ENCODE data around the gene HMGCS2.

HMGCS2 gene

GRCh38 chr1:119736649-119737039 is 32.1 kb downstream of the HMGCS2 start:
- no peak for DNase-seq (ENCODE audit: low read depth)
- no peak for TF ChIP-seq CTCF (conservative IDR thresholded peaks at IDR 0.05; ENCODE audit: control insufficient read depth, insufficient read depth, low read depth, low read length)
- no peak overlapping the region for H3K4me3 ChIP-seq (ENCODE audit: control insufficient read depth, low read depth, low read length)

- no peak overlapping the region for H3K4me3 ChIP-seq (ENCODE audit: control insufficient read depth, low read depth, low read length)
- TF ChIP-seq CTCF (conservative IDR thresholded peaks at IDR 0.05; ENCODE audit: control insufficient read depth, insufficient read depth, low read depth, low read length) = no peak
Measured at GRCh38 chr1:119735217-119735616, 33.5 kb downstream of the HMGCS2 start.

GRCh38 chr1:119733754-119734153 is 35.0 kb downstream of the HMGCS2 start:
- TF ChIP-seq CTCF (conservative IDR thresholded peaks at IDR 0.05; ENCODE audit: control insufficient read depth, insufficient read depth, low read depth, low read length) = no peak
- DNase-seq (ENCODE audit: low read depth) = no peak
- H3K4me3 ChIP-seq (ENCODE audit: control insufficient read depth, low read depth, low read length) = no peak overlapping the region

More at GRCh38 chr1:119735217-119735616, 33.5 kb downstream of the HMGCS2 start:
- DNase-seq (ENCODE audit: low read depth) = no peak

- no peak for DNase-seq (ENCODE audit: low read depth)
- H3K4me3 ChIP-seq (ENCODE audit: control insufficient read depth, low read depth, low read length) = no peak overlapping the region
- no peak for TF ChIP-seq CTCF (conservative IDR thresholded peaks at IDR 0.05; ENCODE audit: control insufficient read depth, insufficient read depth, low read depth, low read length)
Measured at GRCh38 chr1:119732465-119733168, 36.1 kb downstream of the HMGCS2 start.

GRCh38 chr1:119731741-119732430 is 36.8 kb downstream of the HMGCS2 start:
- no peak for TF ChIP-seq CTCF (conservative IDR thresholded peaks at IDR 0.05; ENCODE audit: control insufficient read depth, insufficient read depth, low read depth, low read length)
- no peak overlapping the region for H3K4me3 ChIP-seq (ENCODE audit: control insufficient read depth, low read depth, low read length)
- DNase-seq (ENCODE audit: low read depth) = no peak

- no peak for DNase-seq (ENCODE audit: low read depth)
- no peak overlapping the region for H3K4me3 ChIP-seq (ENCODE audit: control insufficient read depth, low read depth, low read length)
- no peak for TF ChIP-seq CTCF (conservative IDR thresholded peaks at IDR 0.05; ENCODE audit: control insufficient read depth, insufficient read depth, low read depth, low read length)
Measured at GRCh38 chr1:119731060-119731459, 37.6 kb downstream of the HMGCS2 start.
